Keratinocyte (primary cell): ENCODE data around the gene SKAP1.

Source experiments
- EZH2 ChIP-seq: IDR thresholded peaks from one replicate; pipeline ENCODE4 v1.6.1; 2012; ENCODE audit warnings: inconsistent platforms, mild to moderate bottlenecking, low read length, moderate library complexity
- TF ChIP-seq, protein P1 (sequence below), 3 experiments: IDR thresholded peaks in 1 of 3; conservative IDR thresholded peaks in 1 of 3; optimal IDR thresholded peaks in 1 of 3; 2 replicates in 2 of 3; 3 replicates in 1 of 3; pipeline versions ENCODE3 to v1.5.1; 2011; ENCODE audit warnings: low read length in 3 of 3, mild to moderate bottlenecking in 3 of 3, moderate library complexity in 2 of 3, control low read depth in 1 of 3, inconsistent platforms in 1 of 3; ENCODE audit not compliant: insufficient read depth in 2 of 3; ENCODE audit errors: extremely low read depth in 1 of 3

DNA sequence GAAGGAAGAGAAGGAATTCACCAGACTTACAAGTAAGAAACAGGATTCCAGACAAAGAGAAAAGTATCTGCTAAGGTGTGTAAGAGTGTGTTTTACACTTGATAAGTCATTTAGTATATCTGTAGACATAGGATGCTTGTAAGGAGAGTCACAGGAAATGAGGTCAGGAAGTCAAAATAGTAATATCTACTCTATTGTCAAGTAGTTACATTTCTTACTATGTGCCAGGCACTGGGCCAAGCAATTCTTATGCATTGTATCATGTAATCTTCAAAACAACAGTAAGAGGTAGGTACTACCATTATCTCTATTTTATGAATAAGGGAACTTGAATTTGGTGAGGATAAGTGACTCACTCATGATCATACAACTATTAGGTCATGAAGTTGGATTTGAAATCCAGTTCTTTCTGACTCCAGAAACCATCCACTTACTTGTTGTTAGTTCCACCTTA, 193.3 kb downstream of the SKAP1 start:
- TF ChIP-seq, protein P1, sequence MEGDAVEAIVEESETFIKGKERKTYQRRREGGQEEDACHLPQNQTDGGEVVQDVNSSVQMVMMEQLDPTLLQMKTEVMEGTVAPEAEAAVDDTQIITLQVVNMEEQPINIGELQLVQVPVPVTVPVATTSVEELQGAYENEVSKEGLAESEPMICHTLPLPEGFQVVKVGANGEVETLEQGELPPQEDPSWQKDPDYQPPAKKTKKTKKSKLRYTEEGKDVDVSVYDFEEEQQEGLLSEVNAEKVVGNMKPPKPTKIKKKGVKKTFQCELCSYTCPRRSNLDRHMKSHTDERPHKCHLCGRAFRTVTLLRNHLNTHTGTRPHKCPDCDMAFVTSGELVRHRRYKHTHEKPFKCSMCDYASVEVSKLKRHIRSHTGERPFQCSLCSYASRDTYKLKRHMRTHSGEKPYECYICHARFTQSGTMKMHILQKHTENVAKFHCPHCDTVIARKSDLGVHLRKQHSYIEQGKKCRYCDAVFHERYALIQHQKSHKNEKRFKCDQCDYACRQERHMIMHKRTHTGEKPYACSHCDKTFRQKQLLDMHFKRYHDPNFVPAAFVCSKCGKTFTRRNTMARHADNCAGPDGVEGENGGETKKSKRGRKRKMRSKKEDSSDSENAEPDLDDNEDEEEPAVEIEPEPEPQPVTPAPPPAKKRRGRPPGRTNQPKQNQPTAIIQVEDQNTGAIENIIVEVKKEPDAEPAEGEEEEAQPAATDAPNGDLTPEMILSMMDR (optimal IDR thresholded peaks at IDR 0.05 in 1 of 3, IDR thresholded peaks at IDR 0.05 in 1 of 3, conservative IDR thresholded peaks at IDR 0.05 in 1 of 3; ENCODE audit: extremely low read depth in 1 of 3, insufficient read depth in 2 of 3, low read length in 3 of 3), result no peak
- TF ChIP-seq EZH2, result no peak
